ENCODE results near the gene DGKG. TPM values are rescaled to one million over a fixed set of nuclear protein-coding genes. Genes with fewer than 3 reads are reported as not detected.

Gene DGKG
- total and polyA plus RNA-seq, 4 donors, result 2.1 to 13.7 (median 8.0) TPM

- H3K9me3 ChIP-seq (ENCODE audit: control insufficient read depth in 4 of 4, insufficient read depth in 3 of 4, low read length in 3 of 4), result no peaks in the 10 kb centered on the region
- no peaks in the 10 kb centered on the region for H3K36me3 ChIP-seq (ENCODE audit: control insufficient read depth in 4 of 4, insufficient read depth in 4 of 4, low read length in 4 of 4)
- ATAC-seq (ENCODE audit: insufficient read depth, low FRiP score) (no peak), DNase-seq (no peak)
- TF ChIP-seq CTCF (IDR thresholded peaks at IDR 0.05; ENCODE audit: control extremely low read depth, extremely low read depth), result no peak
- H3K27ac ChIP-seq (ENCODE audit: low read depth in 1 of 2, low read length in 1 of 2), result no peak overlapping the region
- H3K9ac ChIP-seq (ENCODE audit: insufficient read depth in 1 of 2, low read length in 2 of 2), result no peak overlapping the region
- WGBS, 2 donors, result 83 to 95% methylated on average over 4 of the region's 4 CpGs
- H3K4me1 ChIP-seq (ENCODE audit: control insufficient read depth in 5 of 5, insufficient read depth in 5 of 5, low read length in 5 of 5), result peaks cover 0 to 18% (median 0%) of the 10 kb centered on the region in 5 donors
- no peak overlapping the region for H3K4me3 ChIP-seq
- H3K27me3 ChIP-seq (ENCODE audit: control insufficient read depth in 3 of 3, insufficient read depth in 3 of 3, low read length in 2 of 3), result peaks cover 0 to 4% (median 3%) of the 10 kb centered on the region in 3 donors
Observed at GRCh38 chr3:186260726-186261125, 101.3 kb downstream of the DGKG start.

GRCh38 chr3:186259612-186260383 lies 102.2 kb downstream of the DGKG start:
- H3K9ac ChIP-seq (ENCODE audit: insufficient read depth in 1 of 2, low read length in 2 of 2), result no peak overlapping the region
- WGBS, 2 donors, result 20 to 24% methylated on average over 15 of the region's 15 CpGs
- H3K36me3 ChIP-seq (ENCODE audit: control insufficient read depth in 4 of 4, insufficient read depth in 4 of 4, low read length in 4 of 4), result no peaks in the 10 kb centered on the region
- no peak overlapping the region for H3K4me3 ChIP-seq
- peak; percentile 45 to 61 (median 57) for DNase-seq
- ATAC-seq (ENCODE audit: insufficient read depth, low FRiP score), result peak; percentile 80
- TF ChIP-seq CTCF (IDR thresholded peaks at IDR 0.05; ENCODE audit: control extremely low read depth, extremely low read depth), result peak; percentile 47
- H3K27ac ChIP-seq (ENCODE audit: low read depth in 1 of 2, low read length in 1 of 2), result no peak overlapping the region
- H3K27me3 ChIP-seq (ENCODE audit: control insufficient read depth in 3 of 3, insufficient read depth in 3 of 3, low read length in 2 of 3), result peaks cover 0 to 4% (median 3%) of the 10 kb centered on the region in 3 donors
- peaks cover 0 to 18% (median 0%) of the 10 kb centered on the region in 5 donors for H3K4me1 ChIP-seq (ENCODE audit: control insufficient read depth in 5 of 5, insufficient read depth in 5 of 5, low read length in 5 of 5)
- no peaks in the 10 kb centered on the region for H3K9me3 ChIP-seq (ENCODE audit: control insufficient read depth in 4 of 4, insufficient read depth in 3 of 4, low read length in 3 of 4)

GRCh38 chr3:186258968-186259367 lies 103.1 kb downstream of the DGKG start:
- no peaks in the 10 kb centered on the region for H3K9me3 ChIP-seq (ENCODE audit: control insufficient read depth in 4 of 4, insufficient read depth in 3 of 4, low read length in 3 of 4)
- H3K4me3 ChIP-seq, result no peak overlapping the region
- 63 to 67% methylated on average over 12 of the region's 12 CpGs for WGBS, 2 donors
- peaks cover 0 to 18% (median 0%) of the 10 kb centered on the region in 5 donors for H3K4me1 ChIP-seq (ENCODE audit: control insufficient read depth in 5 of 5, insufficient read depth in 5 of 5, low read length in 5 of 5)
- peaks cover 0 to 4% (median 3%) of the 10 kb centered on the region in 3 donors for H3K27me3 ChIP-seq (ENCODE audit: control insufficient read depth in 3 of 3, insufficient read depth in 3 of 3, low read length in 2 of 3)
- DNase-seq (no peak), ATAC-seq (ENCODE audit: insufficient read depth, low FRiP score) (no peak)
- no peak overlapping the region for H3K27ac ChIP-seq (ENCODE audit: low read depth in 1 of 2, low read length in 1 of 2)
- H3K36me3 ChIP-seq (ENCODE audit: control insufficient read depth in 4 of 4, insufficient read depth in 4 of 4, low read length in 4 of 4), result no peaks in the 10 kb centered on the region
- TF ChIP-seq CTCF (IDR thresholded peaks at IDR 0.05; ENCODE audit: control extremely low read depth, extremely low read depth), result no peak
- H3K9ac ChIP-seq (ENCODE audit: insufficient read depth in 1 of 2, low read length in 2 of 2), result no peak overlapping the region
